Endothelial cell (in vitro differentiated cells): Measurements from ENCODE around the gene VPS13D. TPM values are rescaled to one million over a fixed set of nuclear protein-coding genes. Genes with fewer than 3 reads are reported as not detected.
A peak's percentile ranks its signal among the peaks of the same experiment; 100 is the strongest.

Experiments used
- DNase-seq: peaks from one replicate; pipeline ENCODE4 v3.0.0; 2021; ENCODE audit warnings: low spot score
- H3K27ac Mint-ChIP-seq: one replicate; pipeline ENCODE4 v1.8.0; 2021; ENCODE audit warnings: mixed read lengths, inconsistent platforms; ENCODE audit not compliant: unreplicated experiment
- H3K27me3 Mint-ChIP-seq: one replicate; pipeline ENCODE4 v1.8.0; 2021; ENCODE audit warnings: mild to moderate bottlenecking, moderate library complexity, mixed read lengths, inconsistent platforms; ENCODE audit not compliant: unreplicated experiment
- H3K36me3 Mint-ChIP-seq: one replicate; pipeline ENCODE4 v1.8.0; 2021; ENCODE audit warnings: mild to moderate bottlenecking, low read depth, mixed read lengths, inconsistent platforms; ENCODE audit not compliant: unreplicated experiment
- H3K4me1 Mint-ChIP-seq: one replicate; pipeline ENCODE4 v1.8.0; 2021; ENCODE audit warnings: mild to moderate bottlenecking, mixed read lengths, inconsistent platforms; ENCODE audit not compliant: unreplicated experiment
- H3K4me3 Mint-ChIP-seq: one replicate; pipeline ENCODE4 v1.8.0; 2021; ENCODE audit warnings: mild to moderate bottlenecking, mixed read lengths, inconsistent platforms; ENCODE audit not compliant: unreplicated experiment
- H3K9me3 Mint-ChIP-seq: one replicate; pipeline ENCODE4 v1.8.0; 2021; ENCODE audit warnings: mixed read lengths, inconsistent platforms; ENCODE audit not compliant: unreplicated experiment
- CTCF ChIP-seq: fragments of 200-600 bp; sonication (generic); IDR thresholded peaks from one replicate; pipeline ENCODE4 v1.5.0; 2021; ENCODE audit warnings: antibody characterized with exemption; ENCODE audit not compliant: unreplicated experiment
- total RNA-seq: library from RNA; stranded (reverse); fragmentation: NEBNext Ultra II Directional; extraction: Animal tissue kit (Norgen Biotek cat#: 25700); gene quantifications from one replicate; pipeline ENCODE4 v1.2.1, GENCODE V29; 2021; ENCODE audit not compliant: unreplicated experiment

VPS13D gene
- total RNA-seq, 1 donor from 2014 or later, result 37.8 TPM

- DNase-seq, result no peak
- no peak for TF ChIP-seq CTCF
- Mint-ChIP-seq H3K27ac (no peak overlapping the region), H3K4me1 (no peaks in the 10 kb centered on the region), H3K9me3 (no peaks in the 10 kb centered on the region), H3K4me3 (no peak overlapping the region), H3K27me3 (no peaks in the 10 kb centered on the region), H3K36me3 (peaks cover 16% of the 10 kb centered on the region)
Measured at GRCh38 chr1:12287869-12288268, 58.0 kb downstream of the VPS13D start.

DNA sequence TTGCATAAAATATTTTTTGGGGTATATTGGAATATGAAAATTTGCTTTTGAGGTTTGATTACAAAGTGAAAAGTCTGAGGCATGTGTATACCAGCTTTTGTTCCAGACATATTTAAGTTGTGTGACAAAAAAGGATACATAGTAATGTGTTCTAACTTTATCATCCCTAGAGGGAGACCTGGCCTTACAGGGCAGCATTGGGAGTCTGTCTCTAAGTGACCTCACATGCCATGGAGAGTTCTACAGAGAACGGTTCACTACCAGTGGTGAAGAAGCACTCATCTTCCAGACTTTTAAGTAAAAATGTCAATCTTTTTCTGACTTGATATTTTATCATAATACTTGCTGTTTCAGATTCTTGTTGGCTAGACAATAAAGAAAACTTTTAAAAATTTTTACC, 61.0 kb downstream of the VPS13D start:
- no peak for DNase-seq
- H3K9me3 Mint-ChIP-seq, result no peaks in the 10 kb centered on the region
- peaks cover 14% of the 10 kb centered on the region for H3K36me3 Mint-ChIP-seq
- no peaks in the 10 kb centered on the region for H3K27me3 Mint-ChIP-seq
- no peak overlapping the region for H3K27ac Mint-ChIP-seq
- TF ChIP-seq CTCF, result no peak
- H3K4me1 Mint-ChIP-seq, result no peaks in the 10 kb centered on the region
- no peak overlapping the region for H3K4me3 Mint-ChIP-seq

- Mint-ChIP-seq H3K4me3 (peak overlapping the region; percentile 9), H3K27me3 (no peaks in the 10 kb centered on the region), H3K9me3 (no peaks in the 10 kb centered on the region), H3K4me1 (no peaks in the 10 kb centered on the region), H3K36me3 (peaks cover 6% of the 10 kb centered on the region), H3K27ac (no peak overlapping the region)
- TF ChIP-seq CTCF, result no peak
- no peak for DNase-seq
Measured at GRCh38 chr1:12293416-12293815, 63.6 kb downstream of the VPS13D start.

- H3K27me3 Mint-ChIP-seq, result no peaks in the 10 kb centered on the region
- no peaks in the 10 kb centered on the region for H3K9me3 Mint-ChIP-seq
- H3K4me1 Mint-ChIP-seq, result no peaks in the 10 kb centered on the region
- H3K4me3 Mint-ChIP-seq, result no peak overlapping the region
- no peak for TF ChIP-seq CTCF
- no peak overlapping the region for H3K27ac Mint-ChIP-seq
- peaks cover 6% of the 10 kb centered on the region for H3K36me3 Mint-ChIP-seq
- DNase-seq, result no peak
Measured at GRCh38 chr1:12294076-12294475, 64.2 kb downstream of the VPS13D start.

- Mint-ChIP-seq H3K9me3 (no peaks in the 10 kb centered on the region), H3K4me1 (no peaks in the 10 kb centered on the region), H3K36me3 (peaks cover 9% of the 10 kb centered on the region), H3K27ac (no peak overlapping the region), H3K27me3 (no peaks in the 10 kb centered on the region), H3K4me3 (no peak overlapping the region)
- DNase-seq, result no peak
- no peak for TF ChIP-seq CTCF
Measured at GRCh38 chr1:12296016-12296415, 66.2 kb downstream of the VPS13D start.
